Gastrocnemius medialis (tissue), 4 donors: ENCODE data around the gene TEX11.

ENCODE experiments used
- POLR2A ChIP-seq, 2 donors: fragments of 450-650 bp; IDR thresholded peaks; one replicate each; pipeline ENCODE4 v1.6.1; 2017; ENCODE audit warnings: antibody characterized with exemption in 2 of 2, mild to moderate bottlenecking in 2 of 2, moderate library complexity in 2 of 2
- TF ChIP-seq, protein P1 (sequence below), 5 experiments: fragments of 450-650 bp in 3 of 5; fragments of 200-600 bp in 2 of 5; sonication (generic) in 2 of 5; IDR thresholded peaks in 4 of 5; conservative IDR thresholded peaks in 1 of 5; 1 replicate in 4 of 5; 2 replicates in 1 of 5; pipeline ENCODE4 v1.5.1; 2016 to 2019; ENCODE audit warnings: antibody characterized with exemption in 5 of 5, mild to moderate bottlenecking in 3 of 5, moderate library complexity in 3 of 5

DNA sequence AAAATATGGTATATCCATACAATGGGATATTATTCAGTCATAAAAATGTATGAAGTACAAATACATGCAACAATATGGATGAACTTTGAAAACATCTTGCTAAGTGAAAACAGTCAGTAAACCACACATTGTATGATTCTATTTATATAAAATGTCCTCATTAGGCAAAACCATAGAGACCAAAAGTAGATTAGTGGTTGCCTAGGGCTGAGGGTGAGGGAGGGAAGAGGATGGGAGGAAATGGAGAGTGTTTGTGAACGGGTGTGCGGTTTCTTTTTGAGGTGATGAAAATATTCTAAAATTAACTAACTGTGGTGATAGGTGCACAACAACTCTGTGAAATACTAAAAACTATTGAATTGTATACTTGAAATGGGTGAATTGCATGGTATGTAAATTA, 29.6 kb downstream of the TEX11 start:
- TF ChIP-seq, protein P1, sequence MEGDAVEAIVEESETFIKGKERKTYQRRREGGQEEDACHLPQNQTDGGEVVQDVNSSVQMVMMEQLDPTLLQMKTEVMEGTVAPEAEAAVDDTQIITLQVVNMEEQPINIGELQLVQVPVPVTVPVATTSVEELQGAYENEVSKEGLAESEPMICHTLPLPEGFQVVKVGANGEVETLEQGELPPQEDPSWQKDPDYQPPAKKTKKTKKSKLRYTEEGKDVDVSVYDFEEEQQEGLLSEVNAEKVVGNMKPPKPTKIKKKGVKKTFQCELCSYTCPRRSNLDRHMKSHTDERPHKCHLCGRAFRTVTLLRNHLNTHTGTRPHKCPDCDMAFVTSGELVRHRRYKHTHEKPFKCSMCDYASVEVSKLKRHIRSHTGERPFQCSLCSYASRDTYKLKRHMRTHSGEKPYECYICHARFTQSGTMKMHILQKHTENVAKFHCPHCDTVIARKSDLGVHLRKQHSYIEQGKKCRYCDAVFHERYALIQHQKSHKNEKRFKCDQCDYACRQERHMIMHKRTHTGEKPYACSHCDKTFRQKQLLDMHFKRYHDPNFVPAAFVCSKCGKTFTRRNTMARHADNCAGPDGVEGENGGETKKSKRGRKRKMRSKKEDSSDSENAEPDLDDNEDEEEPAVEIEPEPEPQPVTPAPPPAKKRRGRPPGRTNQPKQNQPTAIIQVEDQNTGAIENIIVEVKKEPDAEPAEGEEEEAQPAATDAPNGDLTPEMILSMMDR (IDR thresholded peaks at IDR 0.05 in 4 of 5, conservative IDR thresholded peaks at IDR 0.05 in 1 of 5): no peak
- no peak for TF ChIP-seq POLR2A (IDR thresholded peaks at IDR 0.05)
